ENCODE results near the gene CD247.

The CD247 gene

GRCh38 chr1:167400359-167400953, 117.9 kb downstream of the CD247 start:
- DNase-seq, result no peak

DNA sequence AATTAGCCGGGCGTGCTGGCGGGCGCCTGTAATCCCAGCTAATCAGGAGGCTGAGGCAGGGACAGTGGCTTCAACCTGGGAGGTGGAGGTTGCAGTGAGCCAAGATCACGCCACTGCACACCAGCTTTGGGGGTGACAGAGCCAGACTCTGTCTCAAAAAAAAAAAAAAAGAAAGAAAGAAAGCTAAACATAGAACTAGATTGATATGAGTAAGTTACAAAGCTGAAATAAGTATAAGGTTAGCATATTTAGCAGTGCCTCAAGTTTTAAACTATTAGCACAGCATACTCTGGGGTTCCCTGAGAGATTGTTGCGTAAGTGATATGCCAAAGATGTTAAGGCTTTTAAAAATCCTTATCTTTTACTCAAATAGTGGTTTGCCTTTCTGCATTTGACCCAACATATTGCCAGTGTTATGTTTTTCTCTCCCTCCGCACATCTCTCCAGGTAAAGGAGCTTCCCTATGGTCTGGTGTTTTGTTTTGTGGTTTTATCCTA, 126.1 kb downstream of the CD247 start:
- no peak for DNase-seq

DNA sequence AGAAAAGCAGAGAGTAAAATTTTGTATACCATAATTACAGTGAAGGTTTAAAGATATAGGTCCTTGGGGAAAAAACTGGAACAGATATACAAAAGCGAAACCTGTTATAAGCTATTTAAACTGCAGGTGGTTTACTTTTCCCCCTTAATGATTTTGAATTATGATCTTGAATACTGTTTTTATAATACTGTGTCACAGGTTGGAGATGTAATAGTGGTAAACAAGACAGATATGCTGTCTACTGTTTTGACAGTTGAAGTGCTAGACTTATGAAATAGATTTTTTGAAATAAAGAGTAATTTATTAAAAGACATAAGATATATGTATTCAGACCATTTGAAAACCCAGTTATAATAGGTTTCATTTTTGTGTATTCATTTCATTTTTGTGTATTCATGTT, 129.4 kb downstream of the CD247 start:
- DNase-seq, result no peak

DNA sequence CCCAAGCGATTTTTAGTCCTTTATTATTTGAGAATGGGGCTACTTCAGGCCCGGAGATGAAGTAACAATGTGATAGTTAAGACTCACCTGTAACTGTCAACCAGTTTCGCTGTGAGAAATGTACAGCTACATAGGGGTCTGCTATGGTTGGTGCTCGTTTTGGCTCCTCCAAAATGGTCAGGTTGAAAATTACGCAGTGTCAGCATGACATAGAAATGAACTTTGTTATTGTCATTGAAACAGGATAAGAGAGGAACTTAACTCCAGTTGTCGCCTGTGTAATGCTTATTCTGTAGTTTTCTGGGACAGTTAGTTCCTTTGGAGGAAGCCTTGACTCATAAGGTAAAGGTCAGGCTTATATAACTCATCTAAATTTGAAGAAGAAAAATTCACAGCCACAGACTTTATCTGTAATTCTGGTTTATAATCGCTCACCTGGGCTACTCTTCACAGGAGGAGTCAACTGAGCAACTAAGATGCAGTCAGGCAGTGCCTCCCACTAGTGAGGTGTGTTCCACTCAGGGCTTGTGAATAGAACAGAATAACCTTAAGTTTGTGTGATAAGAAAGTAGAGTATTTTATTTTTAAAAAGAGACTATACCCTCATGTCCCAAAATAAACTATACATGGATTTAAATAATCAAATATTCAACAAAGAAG, 130.9 kb downstream of the CD247 start:
- no peak for DNase-seq
